C1 segment of cervical spinal cord (tissue), 14 donors: ENCODE measurements around the gene BMPR1B.

ENCODE experiments used
- DNase-seq, 14 donors: peaks; one replicate each; lab custom pipeline; 2025; lab: John Stamatoyannopoulos, UW

The BMPR1B gene

DNA sequence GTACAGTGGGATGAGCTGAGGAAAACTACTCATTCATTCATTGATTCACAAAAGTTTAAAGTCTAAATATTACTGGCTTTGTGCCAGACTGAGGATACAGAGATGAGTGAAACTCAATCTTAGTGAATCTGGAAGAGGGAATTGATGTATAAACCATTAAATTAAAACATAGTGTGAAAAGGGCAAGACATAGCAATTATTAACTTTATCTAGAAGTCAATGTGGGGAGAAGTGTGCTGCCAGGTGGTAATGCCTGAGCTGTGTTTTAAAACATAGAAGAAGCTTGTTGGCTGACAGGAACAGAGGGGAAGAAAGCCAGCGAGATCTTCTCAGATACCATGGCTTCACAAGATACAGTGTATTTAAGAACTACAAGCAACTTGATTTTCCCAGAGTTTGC is 153.4 kb downstream of the BMPR1B start:
- no peak for DNase-seq

DNA sequence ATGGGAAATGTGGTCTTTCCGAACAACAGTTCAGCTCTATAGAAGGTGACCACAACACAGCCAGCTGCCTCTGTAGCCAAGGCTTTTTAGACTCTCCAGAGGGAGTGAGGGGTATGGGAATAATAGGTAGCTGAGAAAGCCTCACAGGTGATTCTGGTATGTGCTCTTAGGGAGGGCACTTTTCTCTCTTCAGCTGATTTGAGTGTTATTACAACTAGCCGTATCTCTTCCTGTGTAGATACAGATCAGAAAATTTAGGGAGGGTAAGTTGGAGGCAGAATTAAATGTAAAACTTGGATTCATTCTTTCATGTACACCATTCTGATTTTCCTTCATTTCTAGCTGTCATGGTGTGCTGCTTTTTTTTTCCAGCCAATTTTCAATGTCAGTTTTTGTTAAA is 154.9 kb downstream of the BMPR1B start:
- DNase-seq: no peak

DNA sequence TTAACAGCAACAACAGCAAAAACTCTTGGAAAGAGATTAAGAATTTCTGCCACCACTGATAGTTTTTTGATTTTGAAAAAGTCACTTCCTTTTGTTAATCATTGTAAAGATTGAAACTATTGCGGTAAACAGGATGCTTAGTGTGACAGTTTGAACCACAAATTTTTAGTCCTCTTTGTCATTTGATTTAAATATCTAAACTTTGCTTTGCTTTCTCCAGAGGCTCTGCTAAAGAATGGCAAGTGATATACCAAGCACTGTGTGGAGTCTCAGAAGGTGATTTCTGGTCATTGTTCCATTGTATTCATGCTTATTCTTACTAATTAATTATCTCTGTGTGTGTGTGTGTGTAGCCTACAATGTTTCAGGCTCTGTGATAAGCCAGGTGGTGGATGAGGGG is 155.6 kb downstream of the BMPR1B start:
- no peak for DNase-seq

DNA sequence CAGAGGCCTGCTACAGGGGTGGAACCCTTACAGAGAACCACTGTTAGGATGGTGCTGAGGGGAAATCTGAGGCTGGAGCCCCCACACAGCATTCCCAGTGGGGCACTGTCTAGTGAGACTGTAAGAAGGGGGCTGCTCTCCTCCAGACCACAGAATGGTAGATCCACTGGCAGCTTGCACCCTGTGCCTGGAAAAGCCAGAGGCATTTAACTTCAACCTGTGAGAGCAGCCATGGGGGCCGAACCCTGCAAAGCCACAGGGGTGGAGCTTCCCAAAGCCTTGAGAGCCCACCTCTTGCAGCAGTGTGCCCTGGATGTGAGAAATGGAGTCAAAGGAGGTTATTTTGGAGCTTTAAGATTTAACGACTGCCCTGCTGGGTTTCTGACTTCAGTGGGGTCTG is 159.4 kb downstream of the BMPR1B start:
- no peak for DNase-seq

DNA sequence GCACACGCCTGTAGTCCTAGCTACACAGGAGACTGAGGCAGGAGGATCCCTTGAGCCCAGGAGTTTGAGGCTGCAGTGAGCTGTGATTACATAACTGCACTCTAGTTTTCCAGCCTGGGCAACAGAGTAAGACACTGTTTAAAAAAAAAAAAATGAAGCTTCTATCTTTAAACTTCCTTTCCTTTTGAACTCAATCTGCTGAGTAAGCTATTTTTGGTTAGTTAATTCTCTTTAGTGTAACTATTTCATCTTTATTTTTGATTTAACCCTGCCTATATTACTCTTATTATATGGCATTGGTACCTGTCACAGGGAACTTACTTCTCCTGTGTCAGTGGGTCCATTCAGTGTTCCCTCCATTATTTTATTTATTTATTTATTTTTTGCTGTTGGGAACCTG is 160.8 kb downstream of the BMPR1B start:
- no peak for DNase-seq

DNA sequence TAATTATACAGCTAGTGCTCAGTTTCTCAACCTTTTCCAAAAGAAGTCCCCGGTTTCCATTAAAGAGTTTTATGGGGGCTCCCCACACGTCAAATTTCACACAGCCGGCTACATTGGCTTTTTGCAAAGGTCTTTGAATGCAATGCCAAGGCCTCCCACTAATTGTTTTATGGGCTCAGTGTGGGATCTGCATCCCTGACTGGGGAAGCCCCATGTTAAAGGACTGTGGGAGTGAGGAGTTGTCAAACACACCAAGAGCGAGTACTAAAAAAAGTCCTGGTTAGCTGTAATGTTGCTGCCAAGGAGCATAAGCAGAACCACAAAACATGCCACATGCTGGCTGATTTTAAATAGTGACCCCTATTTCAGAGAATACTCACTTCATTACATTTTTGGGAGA is 162.6 kb downstream of the BMPR1B start:
- DNase-seq: no peak

DNA sequence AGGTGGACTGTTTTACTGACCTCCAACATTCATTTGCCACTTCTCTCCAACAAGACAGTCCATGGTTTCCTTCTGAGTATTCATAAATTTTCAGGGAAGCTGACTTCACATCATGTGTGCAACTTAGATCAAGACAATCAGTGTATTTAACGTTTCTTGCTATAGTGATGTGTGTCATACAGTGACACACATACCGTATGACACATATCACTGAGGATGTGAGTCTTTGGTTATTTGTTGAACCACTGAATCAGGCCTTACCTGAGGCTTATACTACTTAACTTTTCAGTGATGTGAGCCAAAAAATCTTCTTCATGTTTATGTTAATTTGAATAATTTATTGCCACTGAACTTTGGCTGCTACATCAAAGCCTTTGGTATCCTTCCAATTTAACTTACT is 166.8 kb downstream of the BMPR1B start:
- DNase-seq: no peak

DNA sequence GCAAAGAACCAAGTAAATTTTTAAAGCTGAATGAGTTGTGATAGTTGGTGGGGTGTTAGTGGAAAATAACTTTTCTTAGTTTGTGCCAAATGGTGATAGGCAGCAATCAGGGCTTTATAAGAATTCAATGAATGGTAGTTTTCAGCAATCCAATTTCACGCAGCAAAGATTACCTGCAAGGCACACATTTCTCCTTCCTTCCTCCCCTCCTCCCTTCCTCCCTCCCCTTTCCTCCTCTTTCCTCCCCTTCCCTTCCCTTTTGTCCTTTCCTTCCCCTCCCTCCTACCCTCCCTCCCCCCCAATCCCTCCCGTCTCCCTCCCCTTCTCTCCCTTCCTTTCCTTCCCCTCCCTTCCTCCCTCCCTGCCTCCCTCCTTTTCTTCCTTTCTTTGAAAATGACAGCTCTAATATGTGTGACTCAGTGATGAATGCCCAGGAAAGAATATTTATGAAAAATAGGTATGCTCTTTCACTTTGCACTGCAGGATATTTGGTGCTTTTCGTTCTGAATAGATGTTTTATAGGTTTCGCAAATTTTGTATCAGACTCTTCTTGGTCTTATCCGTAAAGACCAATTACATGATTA is 168.1 kb downstream of the BMPR1B start:
- no peak for DNase-seq

DNA sequence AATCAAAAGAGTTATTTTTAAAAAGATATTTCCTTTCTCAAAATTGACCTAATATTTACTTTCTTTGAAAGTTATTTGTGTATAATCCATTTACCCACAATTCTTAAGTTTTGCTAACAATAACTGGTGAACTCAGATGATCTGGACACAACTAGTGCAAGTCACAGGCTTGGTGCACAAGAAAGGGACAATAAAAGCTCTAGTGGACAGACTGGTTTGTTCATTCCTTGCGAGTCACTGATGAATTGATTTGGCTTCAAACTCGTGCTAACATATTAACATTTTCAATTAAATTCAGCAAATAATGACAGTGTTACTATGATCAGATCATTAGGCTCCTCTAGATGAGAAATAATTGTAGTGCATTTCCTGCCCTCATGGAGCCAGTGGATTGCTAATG is 169.2 kb downstream of the BMPR1B start:
- no peak for DNase-seq

DNA sequence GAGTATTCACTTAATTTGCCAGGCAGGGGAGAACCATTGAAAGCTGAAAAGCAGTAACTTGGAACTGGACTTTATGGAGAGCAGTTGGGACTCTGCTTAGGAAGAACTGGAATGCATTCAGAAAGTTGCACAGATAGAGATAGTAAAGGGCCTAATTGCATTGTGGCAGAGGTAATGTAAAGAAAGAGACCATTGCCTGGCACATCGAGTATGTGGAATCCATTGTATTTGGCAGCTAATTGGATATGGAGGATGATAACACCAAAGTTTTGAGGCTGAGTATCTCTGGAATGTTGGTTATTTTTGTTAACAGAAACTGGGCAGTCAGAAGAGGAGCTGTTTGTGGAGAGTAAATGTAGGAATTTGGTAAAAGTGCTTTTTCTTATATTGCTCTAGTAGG is 169.9 kb downstream of the BMPR1B start:
- DNase-seq: no peak

DNA sequence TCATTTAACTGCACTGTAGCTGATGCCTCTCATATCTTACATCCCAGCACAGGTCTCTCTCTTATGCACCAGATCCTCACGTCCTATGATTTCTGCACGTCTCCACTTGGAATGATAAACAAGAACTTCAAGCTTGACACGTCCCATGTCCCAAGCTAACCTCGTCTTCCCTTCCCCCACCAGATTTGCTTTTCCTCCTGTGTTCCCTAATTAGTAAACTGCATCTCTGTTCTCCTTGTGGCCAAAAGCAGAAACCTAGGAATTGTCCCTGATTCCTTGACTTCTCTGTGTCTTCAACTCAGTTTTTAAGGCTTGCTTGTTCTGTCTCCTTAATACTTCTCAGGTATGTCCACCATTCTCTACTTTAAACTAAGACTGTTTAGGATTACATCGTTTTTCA is 171.9 kb downstream of the BMPR1B start:
- DNase-seq: no peak

DNA sequence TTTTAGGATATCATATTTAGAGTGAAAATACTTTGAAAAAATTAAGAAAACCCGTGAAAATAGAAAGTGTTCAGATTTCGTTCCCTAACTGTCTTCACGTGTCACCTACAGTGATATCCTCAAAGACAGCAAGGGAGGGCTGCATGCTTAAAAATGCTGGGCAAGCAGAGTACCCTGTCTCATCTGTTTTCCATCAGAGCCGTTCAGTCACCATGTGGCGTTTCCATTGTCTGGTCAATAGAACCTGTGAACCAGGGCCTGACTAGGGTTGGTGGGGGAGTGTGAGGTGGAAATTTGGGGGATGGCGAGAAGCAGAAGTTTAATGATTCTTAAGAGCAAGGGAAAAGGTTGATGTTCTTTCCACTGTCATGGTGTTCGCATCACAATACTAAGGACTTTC is 173.9 kb downstream of the BMPR1B start:
- DNase-seq: no peak

DNA sequence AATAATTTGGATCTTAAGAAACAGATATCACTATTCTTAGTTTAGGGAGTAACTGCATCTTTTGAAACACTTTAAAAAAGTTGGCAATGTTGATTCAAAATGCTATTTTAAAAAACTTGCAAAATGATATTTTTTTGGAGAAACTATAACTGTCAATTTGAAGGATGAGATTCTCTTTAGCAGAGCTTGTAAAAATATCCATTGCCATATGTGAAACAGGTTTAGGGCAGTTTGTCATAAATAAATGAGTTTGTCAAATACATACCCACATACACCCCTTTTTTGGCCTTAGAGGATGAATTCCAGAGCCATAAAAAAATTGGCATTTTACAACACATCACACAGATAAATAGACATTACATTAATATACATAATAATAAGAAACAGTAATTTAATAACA is 174.6 kb downstream of the BMPR1B start:
- no peak for DNase-seq

DNA sequence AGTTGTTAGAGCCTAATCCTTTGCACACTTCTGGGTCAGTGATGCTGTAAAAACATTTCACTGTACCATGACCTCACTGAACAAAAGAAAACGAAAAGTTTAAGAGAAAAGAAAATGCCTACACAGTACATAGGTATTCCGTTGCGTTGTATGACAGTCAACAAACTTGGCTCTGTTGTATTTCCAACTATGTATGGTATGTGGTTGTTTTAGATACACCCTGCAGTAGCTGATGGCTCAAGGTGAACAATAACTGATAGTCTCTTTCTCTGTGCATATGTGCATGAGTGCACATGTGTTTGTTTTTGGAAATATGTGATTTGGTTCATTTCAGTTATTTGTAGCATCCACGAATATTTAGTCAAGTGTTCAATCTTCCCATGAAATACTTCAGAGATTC is 176.0 kb downstream of the BMPR1B start:
- DNase-seq: no peak

DNA sequence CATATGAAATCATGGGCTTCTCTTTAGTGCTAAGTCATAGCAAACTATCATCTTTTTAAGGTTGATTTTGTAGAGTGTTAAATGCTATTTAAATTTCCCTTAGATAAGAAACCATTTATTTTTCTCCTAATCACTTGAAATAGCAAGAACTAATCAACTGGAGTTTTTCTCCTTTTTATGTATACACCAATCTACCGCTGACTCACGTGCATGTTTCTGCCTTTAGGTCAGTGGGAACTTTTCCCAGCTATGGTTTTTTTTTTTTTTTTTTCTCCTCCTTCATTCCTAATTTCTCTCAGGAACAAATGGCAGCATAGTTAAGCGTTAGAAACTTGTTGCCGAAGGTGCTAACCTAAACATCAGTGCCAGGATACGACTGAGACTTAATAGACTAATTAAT is 176.4 kb downstream of the BMPR1B start:
- DNase-seq: no peak

DNA sequence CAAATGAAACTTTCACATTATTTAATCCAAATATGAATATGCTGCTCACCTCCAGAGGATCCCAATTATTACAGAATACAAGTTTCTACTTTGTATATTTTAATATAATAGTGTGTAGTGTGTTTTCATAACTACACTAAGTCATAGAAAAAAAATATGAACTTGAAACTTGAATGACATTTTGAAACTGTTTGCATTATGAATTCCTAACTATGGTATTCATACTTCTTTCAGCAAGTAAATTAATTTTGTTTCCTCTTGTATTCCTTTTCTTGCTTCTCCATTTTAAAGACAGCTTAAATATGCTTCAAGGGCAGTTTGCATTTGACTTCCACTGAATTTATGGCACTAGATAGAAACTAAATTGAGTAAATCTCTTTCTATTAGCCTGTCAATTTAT is 177.1 kb downstream of the BMPR1B start:
- DNase-seq: no peak

DNA sequence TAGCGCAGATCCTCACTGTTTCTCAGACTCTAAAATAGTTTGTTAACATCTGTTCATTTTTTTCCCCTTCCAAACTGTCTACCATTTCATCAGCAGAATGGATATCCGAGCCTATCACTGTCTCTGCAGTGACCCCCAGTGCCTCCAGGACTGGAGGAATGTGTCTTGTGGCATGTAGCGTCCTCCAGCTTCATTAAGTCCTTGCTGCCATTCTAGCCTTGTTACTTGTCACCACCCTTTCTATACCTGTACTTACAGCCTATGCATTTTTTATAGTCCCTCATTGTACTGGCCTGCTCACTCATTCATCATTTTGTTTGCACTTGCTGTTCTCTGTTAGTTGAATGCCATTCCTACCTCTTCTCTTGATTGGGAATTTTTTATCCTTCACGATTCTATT is 179.1 kb downstream of the BMPR1B start:
- no peak for DNase-seq

DNA sequence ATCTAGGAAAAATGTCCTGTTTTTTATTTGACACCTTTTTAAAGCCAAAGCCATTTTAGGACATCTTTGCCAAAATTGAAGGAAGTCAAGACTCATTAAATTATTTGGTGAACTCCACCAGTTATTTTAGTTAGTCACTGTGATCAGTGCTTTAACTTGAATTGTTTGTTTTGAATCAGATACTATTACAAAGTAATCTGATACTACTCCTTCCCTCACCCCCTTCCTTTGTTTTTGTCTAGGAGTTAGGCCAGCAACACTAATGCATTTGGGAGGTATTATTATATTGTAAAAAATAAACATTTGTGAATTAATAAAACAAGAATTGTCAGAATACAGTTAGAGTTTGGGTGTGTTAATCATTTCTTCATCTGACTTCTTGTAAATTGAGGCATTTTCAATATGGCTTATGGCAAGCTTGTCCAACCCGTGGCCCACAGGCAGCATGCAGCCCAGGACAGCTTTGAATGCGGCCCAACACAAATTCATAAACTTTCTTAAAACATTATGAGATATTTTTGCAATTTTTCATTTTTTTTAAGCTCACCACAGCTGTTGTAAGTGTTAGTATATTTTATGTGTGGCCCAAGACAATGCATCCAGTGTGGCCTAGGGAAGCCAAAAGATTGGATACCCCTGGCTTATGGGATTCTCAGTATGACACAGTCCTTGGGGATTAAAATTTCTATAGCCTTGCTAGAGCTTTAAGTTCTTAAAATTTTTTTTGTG is 182.2 kb downstream of the BMPR1B start:
- no peak for DNase-seq

DNA sequence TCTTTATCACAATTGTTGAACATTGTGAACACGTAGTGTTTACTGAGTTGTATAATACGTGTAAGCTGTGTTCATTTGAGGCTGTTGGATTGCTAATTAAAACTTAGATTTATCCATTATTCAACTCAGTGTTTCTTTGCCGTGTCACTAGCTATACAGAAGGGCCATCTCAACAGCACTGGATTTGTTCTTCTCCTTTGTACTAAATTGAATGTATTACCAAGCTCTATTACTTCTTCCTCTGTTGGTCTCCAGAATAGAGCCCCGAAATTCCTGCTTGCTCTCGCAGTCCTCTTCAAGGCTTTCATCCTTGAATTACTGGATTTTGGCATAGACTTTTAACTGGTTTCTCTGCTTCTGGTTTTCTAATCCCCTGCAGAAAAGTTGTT is 182.8 kb downstream of the BMPR1B start:
- no peak for DNase-seq

DNA sequence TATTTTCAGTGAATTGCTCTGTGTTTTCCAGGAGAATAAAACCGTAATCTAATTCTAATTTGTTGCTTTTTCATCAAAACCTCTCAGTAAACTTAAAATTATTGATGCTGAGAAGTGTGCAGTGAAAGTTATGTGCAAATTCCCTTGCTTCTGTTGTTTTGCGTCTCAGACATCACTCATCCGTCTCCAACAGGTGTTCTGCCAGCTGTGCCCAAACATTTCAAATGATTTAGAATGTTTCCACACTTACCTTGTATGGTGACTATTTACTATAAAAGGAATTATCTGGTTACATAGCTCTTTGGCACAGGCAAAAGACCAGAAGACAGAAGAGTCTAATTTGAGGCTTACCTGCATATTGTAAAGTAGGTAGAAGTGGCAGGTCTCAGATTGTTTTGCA is 184.0 kb downstream of the BMPR1B start:
- no peak for DNase-seq

DNA sequence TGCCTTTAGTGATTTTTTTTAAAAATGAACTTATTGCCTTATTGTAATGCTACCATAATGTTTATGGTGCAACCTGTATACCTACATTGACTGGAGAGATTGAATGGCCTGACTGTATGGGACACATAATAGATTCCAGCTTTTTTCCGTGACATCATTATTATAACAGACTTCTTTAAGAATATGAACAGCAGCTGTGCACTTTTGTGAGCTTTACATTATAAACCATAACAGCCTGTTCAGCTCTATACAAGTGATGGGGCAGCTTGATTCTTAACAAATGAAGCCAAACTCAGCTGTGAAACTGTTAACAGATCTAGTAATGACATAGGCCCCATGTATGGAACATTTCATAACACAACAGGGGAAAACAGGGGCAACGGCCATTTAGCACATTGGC is 187.0 kb downstream of the BMPR1B start:
- DNase-seq: no peak

DNA sequence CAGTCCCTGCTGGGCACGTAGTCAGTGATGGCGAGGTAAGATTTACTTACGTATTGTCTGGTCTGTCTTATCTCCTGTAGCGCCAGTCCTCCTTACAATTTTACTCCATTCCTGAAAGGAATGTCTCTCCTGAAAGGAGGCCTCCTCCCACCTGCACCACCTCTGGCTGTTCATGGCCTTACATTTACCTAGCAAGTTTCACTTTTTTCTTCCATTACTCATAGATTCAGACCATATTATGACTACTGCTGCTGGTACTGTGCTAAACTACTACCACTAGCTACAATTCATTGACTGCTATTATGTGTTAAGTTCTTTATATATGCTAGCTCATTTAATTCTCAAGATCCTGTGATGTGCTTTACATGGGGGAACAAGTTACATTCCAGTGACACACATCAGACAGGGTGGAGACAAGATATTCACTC is 189.9 kb downstream of the BMPR1B start:
- no peak for DNase-seq

DNA sequence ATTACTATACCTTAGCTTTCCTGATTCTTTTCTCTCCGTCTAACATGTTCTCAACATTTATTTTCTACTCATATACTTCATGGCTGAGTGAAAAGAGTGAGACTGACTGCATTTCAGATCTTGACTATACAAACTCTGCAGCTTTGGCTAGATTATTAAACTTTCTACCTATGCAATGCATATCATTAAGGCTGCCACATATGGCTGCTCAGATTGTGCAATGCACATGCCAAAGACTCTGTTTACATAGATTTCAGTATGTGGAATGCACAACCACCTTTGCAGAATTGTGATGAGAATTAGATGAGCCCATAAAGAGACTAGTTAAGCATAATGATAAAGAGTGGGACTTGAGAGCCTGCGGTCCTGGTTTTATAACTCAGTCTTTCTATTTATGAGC is 196.5 kb downstream of the BMPR1B start:
- no peak for DNase-seq

DNA sequence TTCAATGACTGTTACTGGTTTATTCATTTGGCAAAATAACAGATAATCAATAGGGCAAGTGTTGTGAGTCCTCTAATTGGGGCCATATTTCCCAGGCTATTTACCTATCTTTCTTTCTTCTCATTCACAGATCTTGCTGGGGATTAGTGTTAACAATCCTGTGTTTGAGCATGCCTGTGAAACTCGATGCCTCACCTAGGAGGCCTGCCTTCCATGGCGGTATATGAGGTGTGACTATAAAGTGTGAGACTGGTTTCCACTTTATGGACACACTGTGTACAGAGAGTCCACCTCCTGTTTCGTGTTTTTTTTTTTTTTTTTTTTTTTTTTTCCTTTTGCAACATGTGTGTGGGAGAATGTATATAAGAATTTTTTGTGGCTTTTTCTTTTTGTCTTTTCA is 199.3 kb downstream of the BMPR1B start:
- no peak for DNase-seq
